GM21390 (cell line): ENCODE measurements around the gene SLC4A2.
A peak's percentile ranks its signal among the peaks of the same experiment; 100 is the strongest.
"Not testable (repeated sequence)": the region's sequence is repeated elsewhere in the genome, so short reads cannot be mapped to it uniquely, and the experiment has no call there.

ENCODE experiments used
- ATAC-seq: cut with Tn5 transposase; IDR thresholded peaks from one replicate; pipeline ENCODE4 v1.9.1; 2021; ENCODE audit not compliant: unreplicated experiment

Gene SLC4A2

GRCh38 chr7:151043449-151043848 lies 15.9 kb upstream of the SLC4A2 start:
- not testable (repeated sequence) for ATAC-seq

- ATAC-seq: no peak
These were observed 15.4 kb upstream of the SLC4A2 start for GRCh38 chr7:151043959-151044358.

- no peak for ATAC-seq
These were observed 14.1 kb upstream of the SLC4A2 start for GRCh38 chr7:151045262-151045661.

DNA sequence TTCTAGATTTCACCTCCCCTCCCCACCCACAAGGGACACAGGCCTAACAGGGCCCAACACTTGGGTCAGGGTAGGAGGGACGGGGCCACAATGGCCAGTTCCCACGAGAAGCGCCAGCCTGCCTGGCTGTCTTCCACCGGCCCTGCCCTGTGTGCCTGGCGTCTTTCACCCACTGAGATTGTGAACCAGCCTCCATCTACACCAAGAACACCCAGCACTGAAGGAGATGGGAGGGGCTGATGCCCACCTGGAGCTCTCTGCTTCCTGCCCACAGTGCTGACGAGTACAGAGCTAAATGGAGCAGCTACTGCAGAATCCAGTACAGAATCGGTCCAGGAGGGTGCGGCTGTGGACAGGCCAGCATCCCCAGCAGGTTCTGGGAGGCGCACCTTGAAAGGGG lies 13.4 kb upstream of the SLC4A2 start:
- ATAC-seq: no peak

GRCh38 chr7:151046603-151047573 lies 12.5 kb upstream of the SLC4A2 start:
- no peak for ATAC-seq

DNA sequence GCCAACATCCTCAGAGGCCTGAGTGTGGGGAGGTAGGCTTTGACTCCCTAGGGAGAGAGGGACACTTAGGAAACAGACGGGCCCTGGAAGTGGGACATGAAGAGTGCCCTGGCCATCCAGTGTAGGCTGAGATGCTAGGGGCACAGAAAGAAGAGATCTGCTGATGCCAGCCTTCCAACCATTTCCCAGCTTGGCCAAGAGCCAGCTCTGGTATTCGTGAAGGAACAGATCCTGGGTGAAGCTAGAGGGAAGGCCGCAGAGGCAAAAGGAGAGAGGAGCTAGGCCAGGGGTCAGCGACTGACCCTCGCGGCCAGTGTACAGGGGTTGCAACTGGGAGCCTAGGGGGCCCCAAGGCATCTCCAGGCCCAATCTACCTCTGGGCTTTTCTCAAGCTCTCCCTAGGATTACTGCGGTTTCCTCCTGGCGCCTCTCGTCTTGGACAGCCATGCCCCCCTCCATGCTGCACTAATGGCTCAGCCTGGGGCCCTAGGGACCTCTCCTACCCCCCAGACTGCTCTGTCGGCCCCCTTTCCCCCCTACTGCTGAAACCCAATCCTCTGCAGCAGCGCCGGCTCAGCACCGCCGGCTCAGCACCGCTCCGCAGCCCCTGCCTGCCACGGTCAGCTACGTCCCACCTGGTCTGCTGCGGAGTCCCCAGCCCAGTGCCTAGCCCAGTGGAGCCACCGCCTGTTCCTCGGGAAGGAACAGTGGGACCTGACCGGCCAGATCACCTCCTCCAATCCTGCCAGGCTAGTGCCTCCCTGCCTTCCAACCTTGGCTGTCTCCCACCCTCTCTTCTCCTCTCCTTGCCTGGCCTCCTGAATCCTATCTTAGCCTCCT lies 11.2 kb upstream of the SLC4A2 start, which contains the start of gene ASIC3:
TSS of gene ASIC3 (plus strand) at position 556 of the 840 bp plus-strand sequence. CDS start 355 bp downstream, outside the sequence.
- ATAC-seq: no peak

DNA sequence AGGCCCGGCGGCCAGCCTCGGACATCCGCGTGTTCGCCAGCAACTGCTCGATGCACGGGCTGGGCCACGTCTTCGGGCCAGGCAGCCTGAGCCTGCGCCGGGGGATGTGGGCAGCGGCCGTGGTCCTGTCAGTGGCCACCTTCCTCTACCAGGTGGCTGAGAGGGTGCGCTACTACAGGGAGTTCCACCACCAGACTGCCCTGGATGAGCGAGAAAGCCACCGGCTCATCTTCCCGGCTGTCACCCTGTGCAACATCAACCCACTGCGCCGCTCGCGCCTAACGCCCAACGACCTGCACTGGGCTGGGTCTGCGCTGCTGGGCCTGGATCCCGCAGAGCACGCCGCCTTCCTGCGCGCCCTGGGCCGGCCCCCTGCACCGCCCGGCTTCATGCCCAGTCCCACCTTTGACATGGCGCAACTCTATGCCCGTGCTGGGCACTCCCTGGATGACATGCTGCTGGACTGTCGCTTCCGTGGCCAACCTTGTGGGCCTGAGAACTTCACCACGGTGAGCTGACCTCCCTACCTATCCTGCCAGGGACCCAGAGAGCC lies 10.4 kb upstream of the SLC4A2 start:
- ATAC-seq: no peak

- ATAC-seq: no peak
These were observed 8.3 kb upstream of the SLC4A2 start for GRCh38 chr7:151051108-151051507.

- no peak for ATAC-seq
These were observed 6.3 kb upstream of the SLC4A2 start for GRCh38 chr7:151053096-151053495.

- ATAC-seq: no peak
These were observed 5.6 kb upstream of the SLC4A2 start for GRCh38 chr7:151053751-151054150.

DNA sequence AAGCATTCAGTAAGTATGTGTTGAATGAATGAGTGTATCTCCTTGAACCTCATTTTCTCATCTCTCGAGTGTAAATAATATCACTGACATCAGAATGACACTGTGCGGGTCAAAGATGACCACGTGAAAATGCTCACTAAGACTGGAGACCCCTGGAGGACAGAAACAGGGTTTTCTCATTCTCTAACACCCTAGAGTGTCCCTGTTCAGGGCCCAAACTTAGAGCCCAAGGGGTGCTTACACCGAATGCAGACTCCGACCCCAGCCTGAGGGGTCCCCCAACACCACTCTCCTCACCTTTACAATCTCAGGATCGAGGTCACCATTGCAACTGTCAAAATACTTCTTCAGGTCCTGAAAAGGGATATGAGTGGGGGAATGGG lies 3.1 kb upstream of the SLC4A2 start:
- no peak for ATAC-seq

DNA sequence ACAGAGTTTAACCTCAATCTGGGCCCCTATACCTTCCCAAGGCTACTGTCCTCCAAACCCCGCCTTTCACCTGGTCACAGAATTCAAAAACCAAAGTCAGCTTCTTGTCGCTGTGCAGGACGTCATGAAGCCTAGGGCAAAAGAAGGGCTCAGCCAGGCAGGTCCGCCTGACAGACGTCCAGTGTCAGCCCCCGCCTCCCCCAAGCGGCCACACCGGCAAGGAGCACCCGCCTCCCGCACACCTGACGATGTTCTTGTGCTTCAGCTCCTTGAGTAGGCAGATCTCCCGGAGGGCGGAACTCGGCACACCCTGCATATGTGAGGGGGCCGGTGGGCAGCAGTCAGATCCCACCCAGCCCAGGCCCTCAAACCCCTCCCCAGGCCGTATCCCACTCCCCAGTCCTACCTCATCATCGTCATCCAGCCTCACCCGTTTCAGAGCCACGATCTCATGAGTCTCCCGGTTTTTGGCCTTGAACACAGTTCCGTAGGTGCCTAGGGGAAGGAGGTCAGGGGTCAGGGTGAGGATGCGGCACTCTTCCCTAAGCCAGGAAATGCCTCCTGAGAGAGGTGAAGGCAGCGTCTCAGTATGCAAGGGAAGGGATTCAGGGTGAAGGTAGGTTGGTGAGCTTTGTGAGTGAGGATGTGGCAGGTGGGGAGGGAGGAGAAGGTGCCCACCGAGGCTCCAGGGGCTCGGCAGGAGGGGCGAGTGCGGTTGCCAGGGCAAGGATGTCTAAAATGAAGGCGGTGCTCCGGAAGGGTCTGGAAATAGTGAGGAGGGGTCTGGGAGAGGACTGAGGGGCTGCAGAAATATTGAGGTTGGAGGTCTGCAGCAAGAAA lies 2.5 kb upstream of the SLC4A2 start:
- no peak for ATAC-seq

GRCh38 chr7:151057506-151057988 lies 1.8 kb upstream of the SLC4A2 start, which contains the start of gene CDK5:
CDK5 (minus strand) TSS chr7:151057897; CDS start chr7:151057848, 49 bp downstream.
- ATAC-seq: peak; percentile 17

GRCh38 chr7:151057989-151058780 lies 1.2 kb upstream of the SLC4A2 start:
- ATAC-seq: peak; percentile 87

DNA sequence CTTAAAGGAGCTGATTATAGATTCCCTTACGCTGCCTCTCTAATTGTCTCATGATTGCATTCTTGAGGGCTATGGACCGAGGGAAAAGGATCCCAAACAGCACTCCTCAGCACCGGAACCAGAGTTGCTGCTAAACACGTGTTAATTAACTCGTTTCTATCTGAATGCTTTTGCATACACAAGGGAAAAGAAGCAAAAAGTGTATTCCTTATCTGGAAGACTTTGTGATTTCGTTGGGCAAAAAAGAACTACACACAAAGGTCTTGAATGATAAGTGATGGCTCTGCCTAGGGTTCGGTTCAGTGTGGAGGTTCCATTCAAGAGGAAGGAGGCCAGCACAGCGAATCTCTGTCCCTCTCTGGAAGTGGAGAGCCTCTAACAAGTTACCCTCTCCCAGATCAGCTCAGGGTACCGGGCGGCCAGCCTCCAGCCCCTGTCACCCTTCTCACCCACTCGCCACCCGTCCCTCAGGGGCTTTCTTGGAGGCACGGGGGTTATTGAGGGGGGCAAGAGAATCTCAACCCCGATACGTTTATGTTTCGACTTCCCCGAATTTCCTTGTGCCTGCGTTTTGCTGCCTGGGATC lies 515 bp upstream of the SLC4A2 start:
- ATAC-seq: no peak

DNA sequence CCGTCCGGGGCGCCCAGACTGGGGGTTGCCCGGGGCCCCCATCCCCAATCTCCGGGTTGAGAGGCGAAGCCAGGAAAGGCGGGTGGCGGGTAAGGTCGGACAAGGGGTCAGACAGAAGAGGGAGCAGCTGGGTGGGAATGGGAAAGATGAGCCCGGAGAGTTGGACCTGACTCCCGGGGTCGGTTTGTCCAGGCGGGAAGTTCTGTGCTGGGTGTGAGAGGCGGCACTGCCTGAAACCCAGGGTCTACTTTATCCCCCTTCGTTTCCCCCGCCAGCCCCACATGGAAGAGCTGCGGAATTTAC lies 675 bp downstream of the SLC4A2 start:
- no peak for ATAC-seq

GRCh38 chr7:151060416-151061212 lies 1.2 kb downstream of the SLC4A2 start:
- ATAC-seq: no peak
